GM23338 (cell line): Measurements from ENCODE around the gene ZP2. TPM values are rescaled to one million over a fixed set of nuclear protein-coding genes. Genes with fewer than 3 reads are reported as not detected.
"Not testable (repeated sequence)": the region's sequence is repeated elsewhere in the genome, so short reads cannot be mapped to it uniquely, and the experiment has no call there.

Source experiments
- ATAC-seq: fragments of 200-7000 bp; cut with Tn5 transposase; 3 replicates; pipeline ENCODE4 v1.9.1; 2020
- DNase-seq: peaks from one replicate; pipeline ENCODE4 v3.0.0-alpha.2; 2015; ENCODE audit warnings: low spot score
- H2AFZ ChIP-seq: fragments of 200-600 bp; sonication (generic); 2 replicates; pipeline ENCODE4 v1.8.0; 2016; ENCODE audit warnings: antibody characterized with exemption, mild to moderate bottlenecking, moderate library complexity
- H3F3A ChIP-seq: fragments of 200-600 bp; sonication (generic); replicated peaks from 2 replicates; pipeline ENCODE4 v1.8.0; 2017; ENCODE audit warnings: antibody characterized with exemption, mixed run types, low read depth
- H3K27ac ChIP-seq: fragments of 200-600 bp; sonication (generic); 2 replicates; pipeline ENCODE4 v1.6.1; 2016; ENCODE audit warnings: low read depth
- H3K27me3 ChIP-seq: fragments of 200-600 bp; sonication (generic); 2 replicates; pipeline ENCODE4 v1.8.0; 2016; ENCODE audit warnings: mild to moderate bottlenecking, mixed run types, moderate library complexity; ENCODE audit not compliant: insufficient read depth
- H3K36me3 ChIP-seq: fragments of 200-600 bp; sonication (generic); 2 replicates; pipeline ENCODE4 v1.8.0; 2016; ENCODE audit warnings: mild to moderate bottlenecking; ENCODE audit not compliant: insufficient read depth
- H3K4me1 ChIP-seq: fragments of 200-600 bp; sonication (generic); 2 replicates; pipeline ENCODE4 v1.8.0; 2016; ENCODE audit warnings: mild to moderate bottlenecking, moderate library complexity; ENCODE audit not compliant: insufficient read depth
- H3K4me2 ChIP-seq: fragments of 200-600 bp; sonication (generic); 2 replicates; pipeline ENCODE4 v1.7.1; 2017; ENCODE audit warnings: mixed run types
- H3K4me3 ChIP-seq: fragments of 200-600 bp; sonication (generic); 2 replicates; pipeline ENCODE4 v1.6.1; 2016; ENCODE audit warnings: mixed run types
- H3K79me2 ChIP-seq: fragments of 200-600 bp; sonication (generic); replicated peaks from 2 replicates; pipeline ENCODE4 v1.8.0; 2017; ENCODE audit warnings: mild to moderate bottlenecking; ENCODE audit not compliant: insufficient read depth
- H3K9me2 ChIP-seq: fragments of 200-600 bp; sonication (generic); 2 replicates; pipeline ENCODE4 v1.8.0; 2017; ENCODE audit not compliant: insufficient read depth
- H4K20me1 ChIP-seq: fragments of 200-600 bp; sonication (generic); replicated peaks from 2 replicates; pipeline ENCODE4 v1.8.0; 2017; ENCODE audit warnings: mild to moderate bottlenecking; ENCODE audit not compliant: insufficient read depth
- H3K27ac Mint-ChIP-seq: 2 replicates; pipeline ENCODE4 v1.8.0; 2020; ENCODE audit warnings: inconsistent platforms, mild to moderate bottlenecking, moderate library complexity, mixed read lengths
- H3K27me3 Mint-ChIP-seq: 3 replicates; pipeline ENCODE4 v1.8.0; 2022; ENCODE audit warnings: low read depth, mild to moderate bottlenecking, moderate library complexity, mixed read lengths, inconsistent platforms; ENCODE audit not compliant: insufficient read depth, poor library complexity
- H3K36me3 Mint-ChIP-seq: 3 replicates; pipeline ENCODE4 v1.8.0; 2021; ENCODE audit warnings: low read depth, mild to moderate bottlenecking, inconsistent platforms, moderate library complexity, mixed read lengths
- H3K4me1 Mint-ChIP-seq: 3 replicates; pipeline ENCODE4 v1.8.0; 2020; ENCODE audit warnings: mild to moderate bottlenecking, inconsistent platforms, mixed read lengths
- H3K4me3 Mint-ChIP-seq: 3 replicates; pipeline ENCODE4 v1.8.0; 2021; ENCODE audit warnings: moderate library complexity, mild to moderate bottlenecking, inconsistent platforms, mixed read lengths
- H3K9me3 Mint-ChIP-seq: 3 replicates; pipeline ENCODE4 v1.8.0; 2020; ENCODE audit warnings: moderate library complexity, mild to moderate bottlenecking, inconsistent platforms, mixed read lengths
- CREB1 ChIP-seq: fragments of 250-450 bp; sonication (Bioruptor Pico); IDR thresholded peaks from 2 replicates; pipeline ENCODE4 v1.5.0; 2020; ENCODE audit warnings: low read depth, mild to moderate bottlenecking, moderate library complexity
- ETS1 ChIP-seq: IDR thresholded peaks from 2 replicates; pipeline ENCODE4 v1.6.1; 2016; ENCODE audit warnings: antibody characterized with exemption
- EZH2phosphoT487 ChIP-seq: fragments of 200-600 bp; sonication (generic); IDR thresholded peaks from one replicate; pipeline ENCODE4 v1.8.1; 2018; ENCODE audit warnings: antibody characterized with exemption; ENCODE audit not compliant: unreplicated experiment
- JUNB ChIP-seq: IDR thresholded peaks from one replicate; pipeline ENCODE4 v1.6.1; 2016; ENCODE audit warnings: antibody characterized with exemption; ENCODE audit not compliant: unreplicated experiment
- NANOG ChIP-seq: IDR thresholded peaks from 2 replicates; pipeline ENCODE4 v1.6.1; 2016; ENCODE audit warnings: antibody characterized with exemption, borderline replicate concordance
- POLR2AphosphoS5 ChIP-seq: IDR thresholded peaks from 2 replicates; pipeline ENCODE4 v1.6.1; 2016; ENCODE audit warnings: antibody characterized with exemption, low read depth
- STAT1 ChIP-seq: IDR thresholded peaks from one replicate; pipeline ENCODE4 v1.6.1; 2016; ENCODE audit warnings: antibody characterized with exemption; ENCODE audit not compliant: unreplicated experiment
- ZNF114 ChIP-seq: fragments of 250-450 bp; sonication (Bioruptor Pico); IDR thresholded peaks from 2 replicates; pipeline ENCODE4 v1.5.0; 2020; ENCODE audit warnings: mild to moderate bottlenecking, moderate library complexity
- ZNF331 ChIP-seq: fragments of 250-450 bp; sonication (Bioruptor Pico); IDR thresholded peaks from 2 replicates; pipeline ENCODE4 v1.5.0; 2020; ENCODE audit warnings: low read depth, mild to moderate bottlenecking, moderate library complexity
- ZNF462 ChIP-seq: fragments of 250-450 bp; sonication (Bioruptor Pico); IDR thresholded peaks from 2 replicates; pipeline ENCODE4 v1.5.0; 2020; ENCODE audit warnings: mild to moderate bottlenecking, moderate library complexity
- polyA plus RNA-seq: library from polyadenylated mRNA; unstranded; fragments of >200 nt; fragmentation: Nextera tagmentation; extraction: Ambion mirVana; gene quantifications from 2 replicates; pipeline ENCODE4 v1.2.1, GENCODE V29; 2016
- total RNA-seq: library from RNA; depleted of rRNA; stranded (reverse); fragments of >200 nt; shearing (Covaris generic); gene quantifications from 2 replicates; pipeline ENCODE4 v1.2.3, GENCODE V29; 2014

The ZP2 gene
- total and polyA plus RNA-seq, 2 experiments from 2014 or later, result not detected

- TF ChIP-seq ZNF462, result no peak
- no peak for TF ChIP-seq EZH2phosphoT487
- TF ChIP-seq CREB1, result no peak
- no peak for TF ChIP-seq NANOG
- no peak for TF ChIP-seq ZNF331 (CRISPR knock-in tag)
- no peak for TF ChIP-seq POLR2AphosphoS5
- TF ChIP-seq STAT1, result no peak
- TF ChIP-seq JUNB, result no peak
- TF ChIP-seq ZNF114, result no peak
- TF ChIP-seq ETS1, result no peak
Measured at GRCh38 chr16:21197112-21197511, 14.3 kb downstream of the ZP2 start (continued).

GRCh38 chr16:21195330-21195729, 16.0 kb downstream of the ZP2 start:
- not testable (repeated sequence) for H3K9me3 Mint-ChIP-seq, H3K36me3 Mint-ChIP-seq, H3K4me3 Mint-ChIP-seq, H3K36me3 ChIP-seq, H3K4me3 ChIP-seq, H2AFZ ChIP-seq, ATAC-seq, H4K20me1 ChIP-seq, H3K4me1 Mint-ChIP-seq, DNase-seq, H3K4me2 ChIP-seq, H3K27ac Mint-ChIP-seq, H3F3A ChIP-seq, H3K27ac ChIP-seq, H3K79me2 ChIP-seq, H3K27me3 Mint-ChIP-seq, H3K27me3 ChIP-seq, H3K4me1 ChIP-seq, H3K9me2 ChIP-seq
